GM23248 (cell line): ENCODE data around the gene COL18A1.

Experiments used
- EZH2 ChIP-seq: fragments of 200-600 bp; sonication (generic); IDR thresholded peaks from 2 replicates; pipeline ENCODE4 v1.6.1; 2018; ENCODE audit warnings: antibody characterized with exemption, mild to moderate bottlenecking; ENCODE audit not compliant: insufficient read depth, poor library complexity, severe bottlenecking
- EZH2phosphoT487 ChIP-seq: fragments of 200-600 bp; sonication (generic); IDR thresholded peaks from 2 replicates; pipeline ENCODE4 v1.6.1; 2018; ENCODE audit warnings: antibody characterized with exemption, moderate library complexity, mild to moderate bottlenecking, low read depth; ENCODE audit not compliant: insufficient read depth

GRCh38 chr21:45560106-45561021 is 155.4 kb downstream of the COL18A1 start:
- TF ChIP-seq EZH2phosphoT487 (no peak), EZH2 (no peak)
